ENCODE results near the gene CCL18. TPM values are rescaled to one million over a fixed set of nuclear protein-coding genes. Genes with fewer than 3 reads are reported as not detected.

Gene CCL18
- polyA plus RNA-seq, 1 donor from 2014 or later: not detected

DNA sequence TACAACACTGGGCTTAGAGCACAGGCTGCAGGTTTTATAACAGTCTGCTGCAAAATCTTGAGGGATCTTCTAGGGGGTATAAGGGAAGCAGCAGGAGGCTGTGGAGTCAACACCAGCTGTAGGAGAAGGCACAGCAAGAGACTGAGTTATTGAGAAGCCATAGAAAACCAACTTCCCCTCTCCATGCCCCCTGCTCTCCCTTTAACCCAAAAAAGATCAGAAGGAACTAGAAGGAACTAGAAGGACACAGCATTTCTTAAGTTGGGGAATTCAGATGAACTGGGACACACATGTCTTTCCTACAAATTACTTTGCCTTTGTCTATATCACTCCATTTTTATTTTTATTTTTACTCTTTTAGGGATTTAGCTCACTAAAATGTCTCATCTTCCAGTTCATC, 6.2 kb upstream of the CCL18 start:
- Histone ChIP-seq H3K9me2 (ENCODE audit: insufficient read depth, low read length) (no peaks in the 10 kb centered on the region), H3K4me3 (ENCODE audit: low read length) (no peak overlapping the region), H3K27me3 (ENCODE audit: insufficient read depth, low read depth, low read length) (no peaks in the 10 kb centered on the region), H3K4me2 (ENCODE audit: low read length) (no peak overlapping the region), H3K9ac (ENCODE audit: low read length) (no peak overlapping the region), H3K36me3 (ENCODE audit: insufficient read depth, low read length) (no peaks in the 10 kb centered on the region), H3K79me2 (replicated peaks; ENCODE audit: insufficient read depth, low read length) (no peaks in the 10 kb centered on the region), H3K27ac (ENCODE audit: low read length) (no peak overlapping the region), H4K20me1 (ENCODE audit: insufficient read depth) (no peaks in the 10 kb centered on the region), H2AFZ (ENCODE audit: low read depth, low read length) (no peak overlapping the region), H3F3A (ENCODE audit: insufficient read depth, low read length, poor library complexity, severe bottlenecking) (no peaks in the 10 kb centered on the region), H3K9me3 (ENCODE audit: low read length) (no peaks in the 10 kb centered on the region)
- no peak for TF ChIP-seq POLR2AphosphoS5 (IDR thresholded peaks at IDR 0.05)
- no peak for TF ChIP-seq EZH2 (IDR thresholded peaks at IDR 0.05; ENCODE audit: borderline replicate concordance, insufficient read depth, low read length, poor library complexity, severe bottlenecking)
- TF ChIP-seq RAD21 (conservative IDR thresholded peaks at IDR 0.05): no peak
- TF ChIP-seq, protein P1, sequence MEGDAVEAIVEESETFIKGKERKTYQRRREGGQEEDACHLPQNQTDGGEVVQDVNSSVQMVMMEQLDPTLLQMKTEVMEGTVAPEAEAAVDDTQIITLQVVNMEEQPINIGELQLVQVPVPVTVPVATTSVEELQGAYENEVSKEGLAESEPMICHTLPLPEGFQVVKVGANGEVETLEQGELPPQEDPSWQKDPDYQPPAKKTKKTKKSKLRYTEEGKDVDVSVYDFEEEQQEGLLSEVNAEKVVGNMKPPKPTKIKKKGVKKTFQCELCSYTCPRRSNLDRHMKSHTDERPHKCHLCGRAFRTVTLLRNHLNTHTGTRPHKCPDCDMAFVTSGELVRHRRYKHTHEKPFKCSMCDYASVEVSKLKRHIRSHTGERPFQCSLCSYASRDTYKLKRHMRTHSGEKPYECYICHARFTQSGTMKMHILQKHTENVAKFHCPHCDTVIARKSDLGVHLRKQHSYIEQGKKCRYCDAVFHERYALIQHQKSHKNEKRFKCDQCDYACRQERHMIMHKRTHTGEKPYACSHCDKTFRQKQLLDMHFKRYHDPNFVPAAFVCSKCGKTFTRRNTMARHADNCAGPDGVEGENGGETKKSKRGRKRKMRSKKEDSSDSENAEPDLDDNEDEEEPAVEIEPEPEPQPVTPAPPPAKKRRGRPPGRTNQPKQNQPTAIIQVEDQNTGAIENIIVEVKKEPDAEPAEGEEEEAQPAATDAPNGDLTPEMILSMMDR (IDR thresholded peaks at IDR 0.05; ENCODE audit: poor library complexity, severe bottlenecking): no peak
- no peak for TF ChIP-seq EP300 (conservative IDR thresholded peaks at IDR 0.05; ENCODE audit: poor library complexity, severe bottlenecking)

- H3K4me2 ChIP-seq (ENCODE audit: low read length): no peak overlapping the region
- no peaks in the 10 kb centered on the region for H3K79me2 ChIP-seq (replicated peaks; ENCODE audit: insufficient read depth, low read length)
- no peak overlapping the region for H3K27ac ChIP-seq (ENCODE audit: low read length)
- H4K20me1 ChIP-seq (ENCODE audit: insufficient read depth): no peaks in the 10 kb centered on the region
- H3K4me3 ChIP-seq (ENCODE audit: low read length): no peak overlapping the region
- H2AFZ ChIP-seq (ENCODE audit: low read depth, low read length): no peak overlapping the region
- no peaks in the 10 kb centered on the region for H3F3A ChIP-seq (ENCODE audit: insufficient read depth, low read length, poor library complexity, severe bottlenecking)
- TF ChIP-seq POLR2AphosphoS5 (IDR thresholded peaks at IDR 0.05) (no peak), RAD21 (conservative IDR thresholded peaks at IDR 0.05) (no peak), TAF1 (IDR thresholded peaks at IDR 0.05; ENCODE audit: low read depth) (no peak), MXI1 (conservative IDR thresholded peaks at IDR 0.05; ENCODE audit: poor library complexity, severe bottlenecking) (no peak)
- no peaks in the 10 kb centered on the region for H3K9me2 ChIP-seq (ENCODE audit: insufficient read depth, low read length)
- no peaks in the 10 kb centered on the region for H3K36me3 ChIP-seq (ENCODE audit: insufficient read depth, low read length)
- H3K9ac ChIP-seq (ENCODE audit: low read length): no peak overlapping the region
- H3K9me3 ChIP-seq (ENCODE audit: low read length): no peaks in the 10 kb centered on the region
- H3K27me3 ChIP-seq (ENCODE audit: insufficient read depth, low read depth, low read length): no peaks in the 10 kb centered on the region
These were observed 4.7 kb upstream of the CCL18 start for GRCh38 chr17:36059406-36059805.

DNA sequence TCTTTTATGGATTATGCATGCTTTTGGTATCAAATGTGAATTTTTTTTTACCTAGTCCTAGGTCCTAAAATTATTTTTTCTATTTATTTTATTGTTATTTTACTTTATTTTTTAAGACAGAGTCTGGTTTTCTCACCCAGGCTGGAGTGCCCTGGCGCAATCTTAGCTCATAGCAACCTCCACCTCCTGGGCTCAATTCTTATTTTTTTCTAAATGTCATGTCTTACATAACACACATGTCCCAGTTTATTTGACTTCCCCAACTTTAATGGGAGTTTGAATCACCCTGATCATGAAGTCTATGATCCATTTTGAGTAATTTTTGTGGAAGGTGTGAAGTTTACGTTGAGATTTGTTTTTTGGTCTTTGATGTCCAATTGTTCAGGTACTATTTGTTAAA, 3.3 kb upstream of the CCL18 start:
- H3K9me2 ChIP-seq (ENCODE audit: insufficient read depth, low read length): no peaks in the 10 kb centered on the region
- H3K36me3 ChIP-seq (ENCODE audit: insufficient read depth, low read length): no peaks in the 10 kb centered on the region
- no peak overlapping the region for H3K9ac ChIP-seq (ENCODE audit: low read length)
- no peak overlapping the region for H3K4me3 ChIP-seq (ENCODE audit: low read length)
- H4K20me1 ChIP-seq (ENCODE audit: insufficient read depth): no peaks in the 10 kb centered on the region
- TF ChIP-seq SMC3 (conservative IDR thresholded peaks at IDR 0.05; ENCODE audit: poor library complexity) (no peak), MXI1 (conservative IDR thresholded peaks at IDR 0.05; ENCODE audit: poor library complexity, severe bottlenecking) (no peak), EP300 (conservative IDR thresholded peaks at IDR 0.05; ENCODE audit: poor library complexity, severe bottlenecking) (no peak), EZH2 (IDR thresholded peaks at IDR 0.05; ENCODE audit: borderline replicate concordance, insufficient read depth, low read length, poor library complexity, severe bottlenecking) (no peak), POLR2AphosphoS5 (IDR thresholded peaks at IDR 0.05) (no peak), RAD21 (conservative IDR thresholded peaks at IDR 0.05) (no peak), TAF1 (IDR thresholded peaks at IDR 0.05; ENCODE audit: low read depth) (no peak)
- TF ChIP-seq, protein P2, sequence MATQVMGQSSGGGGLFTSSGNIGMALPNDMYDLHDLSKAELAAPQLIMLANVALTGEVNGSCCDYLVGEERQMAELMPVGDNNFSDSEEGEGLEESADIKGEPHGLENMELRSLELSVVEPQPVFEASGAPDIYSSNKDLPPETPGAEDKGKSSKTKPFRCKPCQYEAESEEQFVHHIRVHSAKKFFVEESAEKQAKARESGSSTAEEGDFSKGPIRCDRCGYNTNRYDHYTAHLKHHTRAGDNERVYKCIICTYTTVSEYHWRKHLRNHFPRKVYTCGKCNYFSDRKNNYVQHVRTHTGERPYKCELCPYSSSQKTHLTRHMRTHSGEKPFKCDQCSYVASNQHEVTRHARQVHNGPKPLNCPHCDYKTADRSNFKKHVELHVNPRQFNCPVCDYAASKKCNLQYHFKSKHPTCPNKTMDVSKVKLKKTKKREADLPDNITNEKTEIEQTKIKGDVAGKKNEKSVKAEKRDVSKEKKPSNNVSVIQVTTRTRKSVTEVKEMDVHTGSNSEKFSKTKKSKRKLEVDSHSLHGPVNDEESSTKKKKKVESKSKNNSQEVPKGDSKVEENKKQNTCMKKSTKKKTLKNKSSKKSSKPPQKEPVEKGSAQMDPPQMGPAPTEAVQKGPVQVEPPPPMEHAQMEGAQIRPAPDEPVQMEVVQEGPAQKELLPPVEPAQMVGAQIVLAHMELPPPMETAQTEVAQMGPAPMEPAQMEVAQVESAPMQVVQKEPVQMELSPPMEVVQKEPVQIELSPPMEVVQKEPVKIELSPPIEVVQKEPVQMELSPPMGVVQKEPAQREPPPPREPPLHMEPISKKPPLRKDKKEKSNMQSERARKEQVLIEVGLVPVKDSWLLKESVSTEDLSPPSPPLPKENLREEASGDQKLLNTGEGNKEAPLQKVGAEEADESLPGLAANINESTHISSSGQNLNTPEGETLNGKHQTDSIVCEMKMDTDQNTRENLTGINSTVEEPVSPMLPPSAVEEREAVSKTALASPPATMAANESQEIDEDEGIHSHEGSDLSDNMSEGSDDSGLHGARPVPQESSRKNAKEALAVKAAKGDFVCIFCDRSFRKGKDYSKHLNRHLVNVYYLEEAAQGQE (IDR thresholded peaks at IDR 0.05; ENCODE audit: borderline replicate concordance): no peak
- TF ChIP-seq, protein P1 (IDR thresholded peaks at IDR 0.05; ENCODE audit: poor library complexity, severe bottlenecking): no peak
- H3K27me3 ChIP-seq (ENCODE audit: insufficient read depth, low read depth, low read length): no peaks in the 10 kb centered on the region
- H3K4me2 ChIP-seq (ENCODE audit: low read length): no peak overlapping the region
- no peaks in the 10 kb centered on the region for H3K9me3 ChIP-seq (ENCODE audit: low read length)
- no peak overlapping the region for H2AFZ ChIP-seq (ENCODE audit: low read depth, low read length)
- H3K27ac ChIP-seq (ENCODE audit: low read length): no peak overlapping the region
- H3F3A ChIP-seq (ENCODE audit: insufficient read depth, low read length, poor library complexity, severe bottlenecking): no peaks in the 10 kb centered on the region
- no peaks in the 10 kb centered on the region for H3K79me2 ChIP-seq (replicated peaks; ENCODE audit: insufficient read depth, low read length)
